NCI-H2171 (cell line): Measurements from ENCODE around the gene ORMDL3.

Source experiments
- DNase-seq: peaks from one replicate; lab custom pipeline; 2025; lab: John Stamatoyannopoulos, UW

Gene ORMDL3

DNA sequence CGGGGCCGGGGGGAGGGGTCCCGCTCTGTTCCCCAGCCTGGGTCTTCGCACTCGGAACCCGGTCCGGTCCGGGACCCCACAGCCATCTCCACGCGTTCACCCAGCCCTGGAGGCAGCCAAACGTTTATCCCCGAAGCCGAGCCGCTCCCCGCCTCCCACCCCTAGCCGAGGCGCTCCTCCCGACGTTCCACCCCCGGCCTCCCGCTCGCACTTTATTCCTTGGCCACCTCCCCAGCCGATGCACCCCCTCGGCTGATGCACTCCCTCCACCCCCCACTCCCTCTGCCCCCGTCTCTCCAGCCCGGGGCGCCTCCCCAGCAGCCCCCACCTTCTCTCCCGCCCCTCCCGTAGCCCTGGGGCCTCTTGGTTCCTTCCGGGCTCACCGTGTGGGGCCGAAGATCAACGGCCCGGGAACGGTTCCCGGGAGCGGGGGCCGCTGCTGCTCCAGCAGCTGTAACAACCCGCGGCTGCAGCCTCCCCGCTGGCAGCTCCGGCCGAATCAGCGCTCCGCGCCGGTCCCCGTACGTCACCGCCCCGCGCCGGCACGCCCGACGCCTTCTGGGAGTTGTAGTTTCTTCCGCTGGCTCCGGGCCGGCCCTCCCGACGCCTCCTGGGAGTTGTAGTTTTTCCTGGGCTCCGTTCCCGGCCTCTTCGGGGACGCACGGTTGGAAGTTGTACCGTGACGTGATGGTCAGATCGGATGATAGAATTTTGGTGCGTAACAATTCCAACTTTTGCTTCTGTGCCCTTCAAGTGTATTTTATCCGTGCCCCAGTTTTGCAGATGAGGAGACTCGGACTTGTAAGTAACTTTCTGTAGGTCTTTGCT lies at the start of gene ORMDL3, which contains the start of gene LRRC3C:
Gene ORMDL3, minus strand, starts transcription at position 501 of the 828 bp plus-strand sequence. CDS start 3,398 bp downstream, outside the sequence.
Gene LRRC3C, plus strand, starts transcription at position 632 of the 828 bp plus-strand sequence. CDS start 13,792 bp downstream, outside the sequence.
- DNase-seq = peak; percentile 88

- no peak for DNase-seq
Observed at GRCh38 chr17:39975801-39976200, 48.4 kb upstream of the ORMDL3 start.

- DNase-seq = no peak
Observed at GRCh38 chr17:39974433-39974832, 47.0 kb upstream of the ORMDL3 start.

DNA sequence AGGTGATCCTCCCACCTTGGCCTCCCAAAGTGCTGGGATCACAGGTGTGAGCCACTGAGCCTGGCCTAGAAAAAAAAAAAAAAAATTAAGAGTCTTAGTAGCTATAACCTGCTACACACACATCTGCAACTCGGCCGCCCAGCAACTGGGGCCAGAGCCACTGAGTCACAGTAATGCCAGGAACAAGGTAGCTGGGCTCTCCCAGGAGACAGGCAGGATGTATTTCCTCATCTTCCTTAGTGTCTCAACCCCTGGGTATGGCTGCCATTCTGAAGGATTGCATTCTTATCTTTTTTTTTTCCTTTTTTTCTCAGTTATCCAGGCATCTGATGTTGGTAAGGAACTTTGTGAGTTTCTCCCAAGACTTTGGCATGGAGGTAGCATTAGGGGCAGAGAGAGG lies 46.1 kb upstream of the ORMDL3 start:
- no peak for DNase-seq

- DNase-seq = no peak
Observed at GRCh38 chr17:39972271-39972670, 44.9 kb upstream of the ORMDL3 start.

GRCh38 chr17:39971076-39971603 lies 43.7 kb upstream of the ORMDL3 start:
- DNase-seq = no peak

- no peak for DNase-seq
Observed at GRCh38 chr17:39970157-39970692, 42.8 kb upstream of the ORMDL3 start.

GRCh38 chr17:39969375-39969774 lies 42.0 kb upstream of the ORMDL3 start:
- DNase-seq = no peak

DNA sequence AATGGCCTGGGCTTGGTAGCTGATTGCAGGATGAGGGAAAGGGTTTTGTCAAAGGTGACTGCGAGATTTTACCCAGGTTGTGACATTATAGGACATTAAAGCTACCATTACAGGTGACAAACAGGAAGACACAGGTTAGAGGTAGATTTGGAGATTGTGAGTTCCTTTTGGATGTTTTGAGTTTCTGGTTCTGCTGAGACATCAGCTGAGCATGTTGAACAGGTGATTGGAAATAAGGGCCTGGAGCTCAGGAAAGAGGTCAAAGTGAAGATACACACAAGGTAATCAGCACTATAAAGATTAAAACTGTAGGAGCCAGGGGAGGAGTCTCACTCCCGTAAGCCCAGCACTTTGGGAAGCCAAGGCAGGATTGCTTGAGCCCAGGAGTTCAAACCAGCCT lies 41.4 kb upstream of the ORMDL3 start:
- no peak for DNase-seq

- DNase-seq = no peak
Observed at GRCh38 chr17:39966771-39967170, 39.4 kb upstream of the ORMDL3 start.

- no peak for DNase-seq
Observed at GRCh38 chr17:39965017-39965699, 37.8 kb upstream of the ORMDL3 start.

- no peak for DNase-seq
Observed at GRCh38 chr17:39963829-39964228, 36.4 kb upstream of the ORMDL3 start.

- DNase-seq = no peak
Observed at GRCh38 chr17:39962642-39963220, 35.3 kb upstream of the ORMDL3 start, which contains the start of gene GSDMA. GSDMA (plus strand) TSS chr17:39963004; CDS start chr17:39965688, 2,684 bp downstream.

GRCh38 chr17:39960524-39961041 lies 33.2 kb upstream of the ORMDL3 start:
- no peak for DNase-seq

DNA sequence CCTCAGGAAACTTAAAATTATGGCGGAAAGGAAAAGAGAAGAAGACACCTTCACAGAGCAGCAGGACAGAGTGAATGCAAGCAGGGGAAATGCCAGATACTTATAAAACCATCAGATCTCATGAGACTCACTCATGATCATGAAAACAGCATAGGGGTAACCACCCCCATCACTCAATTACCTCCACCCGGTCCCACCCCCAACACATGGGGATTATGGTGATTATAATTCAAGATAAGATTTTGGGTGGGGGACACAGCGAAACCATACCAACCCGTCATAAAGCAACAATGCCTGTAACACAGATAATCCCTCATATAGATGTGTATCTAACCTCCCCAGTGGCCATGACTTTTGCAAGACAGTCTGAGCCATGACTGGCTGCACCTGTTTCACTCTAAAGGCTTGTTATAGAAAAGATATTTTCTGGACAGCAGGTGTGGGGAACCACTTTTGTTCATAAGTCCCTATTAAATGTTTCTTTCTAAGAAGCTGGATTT lies 28.4 kb upstream of the ORMDL3 start:
- no peak for DNase-seq

DNA sequence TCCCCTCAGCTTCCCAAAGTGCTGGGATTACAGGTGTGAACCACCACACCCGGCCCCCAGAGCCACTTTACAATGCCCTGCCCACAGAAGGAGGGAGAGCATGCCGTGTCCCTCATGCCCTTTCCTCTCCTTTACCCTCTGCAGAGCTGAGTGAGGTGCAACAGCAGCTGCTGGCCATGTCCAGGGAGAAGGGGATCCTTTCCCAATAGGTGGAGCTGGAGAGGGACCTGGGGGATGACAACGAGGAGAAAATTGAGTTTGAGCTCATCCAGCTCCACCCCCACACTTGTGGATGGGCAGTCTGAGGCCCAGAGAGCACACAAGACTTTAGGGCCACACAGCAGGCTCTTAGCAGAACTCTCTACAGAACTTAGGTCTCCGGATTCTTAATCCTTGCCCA lies 27.5 kb upstream of the ORMDL3 start:
- DNase-seq = no peak

GRCh38 chr17:39953471-39953888 lies 26.1 kb upstream of the ORMDL3 start:
- DNase-seq = no peak

- peak; percentile 97 for DNase-seq
Observed at GRCh38 chr17:39952680-39953470, 25.5 kb upstream of the ORMDL3 start.

DNA sequence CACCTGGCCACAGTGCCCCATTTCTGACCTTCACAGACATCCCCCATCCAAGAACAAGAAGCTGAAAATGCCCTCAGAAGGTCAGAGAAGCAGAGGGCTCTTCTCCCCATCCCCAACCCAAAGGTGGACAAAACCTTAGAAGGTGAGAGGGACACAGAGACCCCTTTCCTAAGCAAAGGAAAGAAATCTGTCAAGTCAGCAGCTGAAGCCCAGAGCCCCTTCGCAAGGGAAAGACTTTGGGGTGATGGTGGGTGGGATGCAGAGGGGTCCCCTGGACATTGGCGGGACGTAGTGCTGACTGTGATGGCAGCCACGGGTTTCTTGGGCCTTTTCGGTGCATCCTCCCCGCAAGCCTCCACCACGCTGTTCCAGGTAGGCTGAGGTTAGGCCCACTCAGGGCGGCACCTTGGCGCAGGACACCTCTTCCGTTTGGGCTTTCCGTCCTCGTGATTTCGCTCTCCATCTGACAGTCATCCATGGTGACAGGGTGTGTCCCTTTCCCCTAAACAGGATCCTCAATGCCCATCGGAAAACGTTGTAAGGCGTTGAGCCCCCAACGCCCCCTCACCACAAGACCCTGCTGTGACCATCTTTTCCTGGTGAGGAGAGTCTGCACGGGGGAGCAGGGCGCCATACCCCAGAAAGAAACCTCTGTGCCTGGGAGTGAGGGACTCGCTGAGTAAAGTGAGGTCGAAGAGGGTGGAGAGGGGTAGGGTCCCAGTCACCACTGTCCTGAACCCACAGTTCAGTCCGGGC lies 24.7 kb upstream of the ORMDL3 start:
- DNase-seq = no peak

GRCh38 chr17:39950871-39951348 lies 23.5 kb upstream of the ORMDL3 start:
- peak; percentile 48 for DNase-seq
